Trophoblast cell (in vitro differentiated cells and primary cell): ENCODE results near the gene TBX19. TPM values are rescaled to one million over a fixed set of nuclear protein-coding genes. Genes with fewer than 3 reads are reported as not detected.

Experiments
- DNase-seq, 2 donors: peaks; one replicate each; pipeline ENCODE4 v3.0.0-alpha.2; 2016
- H2AFZ ChIP-seq: 2 replicates; pipeline ENCODE4 v1.6.1; 2013; ENCODE audit warnings: low read length, moderate library complexity, mild to moderate bottlenecking; ENCODE audit not compliant: insufficient read depth, poor library complexity
- H2AK5ac ChIP-seq: 2 replicates; pipeline ENCODE4 v1.6.1; 2013; ENCODE audit warnings: mild to moderate bottlenecking, low read length
- H2BK120ac ChIP-seq: 2 replicates; pipeline ENCODE4 v1.6.1; 2013; ENCODE audit warnings: low read length, mild to moderate bottlenecking, moderate library complexity; ENCODE audit not compliant: insufficient read depth, poor library complexity
- H2BK12ac ChIP-seq: 2 replicates; pipeline ENCODE4 v1.6.1; 2013; ENCODE audit warnings: mild to moderate bottlenecking, low read length, moderate library complexity
- H2BK5ac ChIP-seq: 2 replicates; pipeline ENCODE4 v1.6.1; 2013; ENCODE audit warnings: low read length, low read depth, moderate library complexity, mild to moderate bottlenecking; ENCODE audit not compliant: poor library complexity
- H3K14ac ChIP-seq: 2 replicates; pipeline ENCODE4 v1.6.1; 2013; ENCODE audit warnings: mild to moderate bottlenecking, low read length
- H3K18ac ChIP-seq: 2 replicates; pipeline ENCODE4 v1.6.1; 2013; ENCODE audit warnings: mild to moderate bottlenecking, low read length
- H3K23ac ChIP-seq: 2 replicates; pipeline ENCODE4 v1.6.1; 2013; ENCODE audit warnings: low read length
- H3K27ac ChIP-seq: 2 replicates; pipeline ENCODE4 v1.5.1; 2013; ENCODE audit warnings: low read depth, mild to moderate bottlenecking, inconsistent platforms, low read length, moderate library complexity
- H3K27me3 ChIP-seq: 2 replicates; pipeline ENCODE4 v1.6.1; 2013; ENCODE audit warnings: inconsistent platforms, mild to moderate bottlenecking, low read length, moderate library complexity; ENCODE audit not compliant: insufficient read depth
- H3K36me3 ChIP-seq, 2 experiments: 1 replicate in 1 of 2; 2 replicates in 1 of 2; pipeline ENCODE4 v1.6.1; 2013; ENCODE audit warnings: low read length in 2 of 2, mild to moderate bottlenecking in 2 of 2, moderate library complexity in 1 of 2; ENCODE audit not compliant: insufficient read depth in 2 of 2, control insufficient read depth in 1 of 2
- H3K4ac ChIP-seq: 2 replicates; pipeline ENCODE4 v1.6.1; 2013; ENCODE audit warnings: low read depth, mild to moderate bottlenecking, low read length, moderate library complexity
- H3K4me1 ChIP-seq, 2 experiments: 1 replicate in 1 of 2; 2 replicates in 1 of 2; pipeline ENCODE4 v1.6.1; 2013; ENCODE audit warnings: low read length in 2 of 2, mild to moderate bottlenecking in 2 of 2, moderate library complexity in 1 of 2; ENCODE audit not compliant: insufficient read depth in 2 of 2, control insufficient read depth in 1 of 2
- H3K4me2 ChIP-seq: 2 replicates; pipeline ENCODE4 v1.6.1; 2013; ENCODE audit warnings: inconsistent platforms, mild to moderate bottlenecking, low read length, moderate library complexity
- H3K4me3 ChIP-seq: 2 replicates; pipeline ENCODE4 v1.5.1; 2013; ENCODE audit warnings: mild to moderate bottlenecking, low read depth, low read length, inconsistent platforms
- H3K79me1 ChIP-seq: one replicate; pipeline ENCODE4 v1.6.1; 2013; ENCODE audit warnings: low read length
- H3K79me2 ChIP-seq: 2 replicates; pipeline ENCODE4 v1.6.1; 2013; ENCODE audit warnings: low read length, mild to moderate bottlenecking; ENCODE audit not compliant: control insufficient read depth, insufficient read depth, poor library complexity
- H3K9ac ChIP-seq: 2 replicates; pipeline ENCODE4 v1.6.1; 2013; ENCODE audit warnings: mild to moderate bottlenecking, low read length
- H3K9me3 ChIP-seq: 2 replicates; pipeline ENCODE4 v1.6.1; 2013; ENCODE audit warnings: low read depth, mild to moderate bottlenecking, control low read depth, inconsistent platforms, low read length; ENCODE audit not compliant: insufficient read depth
- H4K12ac ChIP-seq: 2 replicates; pipeline ENCODE4 v1.6.1; 2013; ENCODE audit warnings: low read depth, mild to moderate bottlenecking, low read length, moderate library complexity
- H4K8ac ChIP-seq: 2 replicates; pipeline ENCODE4 v1.6.1; 2013; ENCODE audit warnings: low read depth, mild to moderate bottlenecking, low read length, moderate library complexity
- H4K91ac ChIP-seq: one replicate; pipeline ENCODE4 v1.6.1; 2013; ENCODE audit warnings: low read depth, mild to moderate bottlenecking, low read length, moderate library complexity
- WGBS: extraction: QIAGEN DNeasy Blood & Tissue Kit; methylation state at CpG from one replicate; pipeline ENCODE4 v1.1.7; 2013; ENCODE audit warnings: missing lambda C conversion rate; ENCODE audit not compliant: insufficient read length, insufficient coverage; ENCODE audit errors: extremely low coverage; 5-methylcytosine and 5-hydroxymethylcytosine counted together
- polyA plus RNA-seq: library from polyadenylated mRNA; stranded (reverse); fragments of 200-250 nt; gene quantifications from 2 replicates; pipeline ENCODE4 v1.2.3, GENCODE V29; 2013

The TBX19 gene
- polyA plus RNA-seq, result 0.71 and 0.83 TPM in 2 replicates

DNA sequence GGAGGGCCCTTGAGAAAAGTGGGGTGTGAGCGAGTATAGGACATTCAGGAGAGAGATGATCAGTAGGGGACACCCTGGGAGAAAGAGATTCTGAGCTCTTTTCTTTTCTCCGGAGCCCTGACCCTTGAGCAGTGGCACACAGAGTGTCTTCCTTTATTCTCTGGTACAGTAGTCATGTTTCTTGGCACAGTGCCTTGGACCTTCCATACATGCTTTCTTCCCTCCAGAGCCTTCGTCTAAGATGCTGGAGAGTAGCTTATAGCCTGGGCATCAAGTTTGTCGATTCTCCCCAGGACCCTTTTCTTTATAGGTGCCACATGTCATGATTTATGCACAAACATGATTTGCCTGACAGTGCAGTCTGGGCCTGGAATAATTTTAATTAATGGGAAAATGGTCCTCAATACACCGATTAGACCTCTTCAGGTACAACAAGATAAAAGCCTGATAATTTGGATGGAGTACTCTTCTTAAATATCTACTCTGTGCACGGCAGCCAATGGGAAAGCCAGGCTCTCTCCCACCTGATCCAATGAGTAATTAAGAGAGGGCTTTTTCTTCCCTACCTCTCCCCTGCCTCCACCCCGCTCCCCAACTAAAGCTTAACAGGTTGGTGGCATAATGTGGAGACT lies at the start of gene TBX19:
Gene TBX19, plus strand, starts transcription at position 582 of the 632 bp plus-strand sequence. CDS start 214 bp downstream, outside the sequence.
- Histone ChIP-seq H2BK120ac (no peak within 1 kb of the TSS), H3K27me3 (no peaks in the 10 kb centered on the region), H3K79me1 (no peaks in the 10 kb centered on the region), H3K9me3 (no peaks in the 10 kb centered on the region), H3K4ac (no peak within 1 kb of the TSS), H3K79me2 (no peaks in the 10 kb centered on the region), H3K4me2 (no peak within 1 kb of the TSS), H4K8ac (no peak within 1 kb of the TSS), H3K14ac (no peak within 1 kb of the TSS), H3K36me3 (no peaks in the 10 kb centered on the region), H2AFZ (no peak within 1 kb of the TSS), H3K9ac (no peak within 1 kb of the TSS), H3K23ac (no peak within 1 kb of the TSS), H2AK5ac (no peak within 1 kb of the TSS), H3K4me1 (no peaks in the 10 kb centered on the region), H3K18ac (no peak within 1 kb of the TSS), H4K12ac (no peak within 1 kb of the TSS), H3K27ac (no peak within 1 kb of the TSS), H3K4me3 (no peak within 1 kb of the TSS), H4K91ac (no peak within 1 kb of the TSS), H2BK5ac (no peak within 1 kb of the TSS), H2BK12ac (no peak within 1 kb of the TSS)
- WGBS, result no CpG with 5 or more reads among the region's 7 CpGs
- no peak for DNase-seq

DNA sequence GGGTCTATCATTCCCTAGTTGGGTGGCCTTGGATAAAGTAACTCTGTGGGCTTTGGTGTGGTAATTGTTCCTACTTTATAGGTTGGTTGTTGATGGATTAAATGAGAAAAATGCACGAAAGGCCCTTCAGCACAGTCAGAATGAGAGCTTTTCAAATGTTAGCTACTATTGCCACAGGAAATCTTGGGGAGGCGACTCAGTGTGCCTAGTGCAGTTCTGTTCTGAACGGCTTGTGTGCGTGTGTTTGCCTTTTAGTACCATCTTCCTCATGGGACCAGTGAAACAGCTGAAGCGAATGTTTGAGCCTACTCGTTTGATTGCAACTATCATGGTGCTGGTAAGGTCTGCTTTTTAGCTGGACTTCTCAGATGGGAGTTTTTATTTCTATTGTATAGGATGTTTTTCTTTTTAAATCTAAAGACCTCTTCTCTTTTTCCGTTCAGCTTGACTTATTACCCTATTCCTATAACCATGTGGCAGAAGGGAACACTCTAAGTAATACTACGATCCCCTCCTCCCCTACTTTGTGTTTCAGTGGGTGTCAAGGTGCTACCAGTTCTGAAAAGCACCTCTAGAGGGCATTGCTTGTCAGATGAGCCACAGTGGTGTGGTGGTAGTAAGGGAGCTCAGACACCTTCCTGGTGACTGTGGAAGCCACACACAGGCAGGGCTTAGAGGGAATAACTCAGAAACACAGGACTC lies 45.7 kb upstream of the TBX19 start:
- Histone ChIP-seq H2BK12ac (no peak overlapping the region), H3K14ac (no peak overlapping the region), H2BK120ac (no peak overlapping the region), H3K4me2 (no peak overlapping the region), H3K18ac (no peak overlapping the region), H2AFZ (no peak overlapping the region), H3K36me3 (peaks cover 18 to 20% of the 10 kb centered on the region in 2 experiments), H2BK5ac (no peak overlapping the region), H3K9me3 (peaks cover 1% of the 10 kb centered on the region), H3K9ac (no peak overlapping the region), H3K27me3 (no peaks in the 10 kb centered on the region), H3K4me3 (no peak overlapping the region), H3K4ac (no peak overlapping the region), H3K23ac (no peak overlapping the region), H4K91ac (no peak overlapping the region), H3K79me2 (no peaks in the 10 kb centered on the region), H3K79me1 (peaks cover 2% of the 10 kb centered on the region), H3K4me1 (peaks cover 5 to 17% of the 10 kb centered on the region in 2 experiments), H4K8ac (no peak overlapping the region), H3K27ac (no peak overlapping the region), H4K12ac (no peak overlapping the region), H2AK5ac (no peak overlapping the region)
- DNase-seq, result peak; percentile 54 to 77
- WGBS, result no CpG with 5 or more reads among the region's 8 CpGs

DNA sequence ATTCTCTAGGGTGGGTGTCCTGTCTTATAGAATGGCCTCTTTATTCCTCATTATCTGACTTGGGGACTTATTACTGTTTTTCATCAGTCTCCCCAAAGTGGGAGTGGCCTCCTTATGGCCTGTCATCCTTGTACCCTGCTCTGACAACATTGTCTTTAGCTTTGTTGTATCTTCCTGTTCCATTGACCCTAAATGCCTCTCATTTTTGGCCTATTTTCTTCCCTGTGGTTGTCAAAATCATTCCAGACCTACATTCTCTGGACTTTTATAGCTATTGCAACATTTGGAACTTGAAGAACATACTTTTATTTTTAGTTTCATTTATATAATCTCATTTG lies 45.2 kb upstream of the TBX19 start:
- Histone ChIP-seq H3K79me2 (no peaks in the 10 kb centered on the region), H2BK12ac (no peak overlapping the region), H2BK120ac (no peak overlapping the region), H2AFZ (no peak overlapping the region), H2BK5ac (no peak overlapping the region), H3K4me3 (no peak overlapping the region), H4K12ac (no peak overlapping the region), H3K23ac (no peak overlapping the region), H3K4me2 (no peak overlapping the region), H4K91ac (no peak overlapping the region), H3K9me3 (peaks cover 1% of the 10 kb centered on the region), H3K36me3 (peaks cover 17 to 25% of the 10 kb centered on the region in 2 experiments), H3K79me1 (peaks cover 2% of the 10 kb centered on the region), H3K27ac (no peak overlapping the region), H3K14ac (no peak overlapping the region), H4K8ac (no peak overlapping the region), H3K4ac (no peak overlapping the region), H2AK5ac (no peak overlapping the region), H3K9ac (no peak overlapping the region), H3K4me1 (peaks cover 2 to 13% of the 10 kb centered on the region in 2 experiments), H3K18ac (no peak overlapping the region), H3K27me3 (no peaks in the 10 kb centered on the region)
- DNase-seq, result peak in 1 of 2 donors; percentile 26

DNA sequence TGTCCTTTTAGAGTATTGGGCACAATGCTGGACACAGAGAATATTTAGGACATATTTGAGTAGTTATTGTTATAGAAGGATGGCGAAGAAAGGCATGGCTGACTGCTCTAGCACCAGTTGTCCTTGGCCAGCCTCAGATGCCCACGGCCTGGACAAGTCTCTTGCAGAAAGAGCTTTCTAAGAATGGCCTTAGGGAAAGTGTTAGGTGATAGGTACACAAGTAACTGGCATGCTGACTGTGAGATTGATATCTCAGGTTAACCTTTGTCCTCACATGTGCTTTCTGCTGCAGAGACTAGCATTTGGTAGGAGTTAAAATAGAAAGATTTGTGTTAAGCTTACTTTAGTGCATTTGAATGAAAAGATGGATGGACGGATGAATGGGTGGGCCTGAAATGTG lies 44.7 kb upstream of the TBX19 start:
- Histone ChIP-seq H2BK5ac (no peak overlapping the region), H2AFZ (no peak overlapping the region), H3K4me1 (peaks cover under 1 to 11% of the 10 kb centered on the region in 2 experiments), H4K91ac (no peak overlapping the region), H3K23ac (no peak overlapping the region), H3K14ac (no peak overlapping the region), H2AK5ac (no peak overlapping the region), H3K4ac (no peak overlapping the region), H3K9me3 (peaks cover 1% of the 10 kb centered on the region), H3K4me3 (no peak overlapping the region), H3K27ac (no peak overlapping the region), H3K4me2 (no peak overlapping the region), H3K79me1 (peaks cover 2% of the 10 kb centered on the region), H3K18ac (no peak overlapping the region), H4K8ac (no peak overlapping the region), H3K79me2 (no peaks in the 10 kb centered on the region), H2BK120ac (no peak overlapping the region), H3K27me3 (no peaks in the 10 kb centered on the region), H3K9ac (no peak overlapping the region), H4K12ac (no peak overlapping the region), H3K36me3 (peaks cover 18 to 27% of the 10 kb centered on the region in 2 experiments), H2BK12ac (no peak overlapping the region)
- WGBS, result 100% methylated on average over 1 of the region's 3 CpGs
- DNase-seq, result peak in 1 of 2 donors; percentile 59
